Mesendoderm (in vitro differentiated cells): ENCODE data around the gene RFT1.

Source experiments
- DNase-seq: peaks from one replicate; pipeline ENCODE4 v3.0.0; 2013
- H2AK5ac ChIP-seq: 2 replicates; pipeline ENCODE4 v1.6.1; 2013; ENCODE audit warnings: low read length, inconsistent platforms
- H2BK120ac ChIP-seq: 2 replicates; pipeline ENCODE4 v1.6.1; 2013; ENCODE audit warnings: low read depth, mild to moderate bottlenecking, low read length, moderate library complexity, mixed read lengths
- H2BK15ac ChIP-seq: replicated peaks from 2 replicates; pipeline ENCODE4 v1.6.1; 2013; ENCODE audit warnings: low read depth, mild to moderate bottlenecking, moderate library complexity
- H2BK5ac ChIP-seq: 2 replicates; pipeline ENCODE4 v1.6.1; 2013; ENCODE audit warnings: low read length, inconsistent platforms
- H3K18ac ChIP-seq: 2 replicates; pipeline ENCODE4 v1.6.1; 2013; ENCODE audit warnings: mild to moderate bottlenecking, low read length, mixed read lengths
- H3K23ac ChIP-seq: one replicate; pipeline ENCODE4 v1.6.1; 2013; ENCODE audit warnings: low read length
- H3K27ac ChIP-seq: 2 replicates; pipeline ENCODE4 v1.5.1; 2013; ENCODE audit warnings: low read depth, mild to moderate bottlenecking, inconsistent platforms, low read length, moderate library complexity
- H3K27me3 ChIP-seq: 2 replicates; pipeline ENCODE4 v1.6.1; 2013; ENCODE audit warnings: low read length, control low read depth, mild to moderate bottlenecking, inconsistent platforms; ENCODE audit not compliant: insufficient read depth, poor library complexity
- H3K36me3 ChIP-seq: 2 replicates; pipeline ENCODE4 v1.6.1; 2013; ENCODE audit warnings: low read length, inconsistent platforms; ENCODE audit not compliant: control insufficient read depth, insufficient read depth
- H3K4ac ChIP-seq: one replicate; pipeline ENCODE4 v1.6.1; 2013; ENCODE audit warnings: low read depth, mild to moderate bottlenecking, low read length, moderate library complexity
- H3K4me1 ChIP-seq: 2 replicates; pipeline ENCODE4 v1.6.1; 2013; ENCODE audit warnings: low read depth, low read length, inconsistent platforms; ENCODE audit not compliant: control insufficient read depth
- H3K4me2 ChIP-seq: 2 replicates; pipeline ENCODE4 v1.6.1; 2013; ENCODE audit warnings: low read length
- H3K4me3 ChIP-seq: 2 replicates; pipeline ENCODE4 v1.5.1; 2013; ENCODE audit warnings: mild to moderate bottlenecking, low read length
- H3K56ac ChIP-seq: one replicate; pipeline ENCODE4 v1.6.1; 2013; ENCODE audit warnings: low read length
- H3K79me1 ChIP-seq: 2 replicates; pipeline ENCODE4 v1.6.1; 2013; ENCODE audit warnings: low read length, inconsistent platforms
- H3K79me2 ChIP-seq: 2 replicates; pipeline ENCODE4 v1.6.1; 2013; ENCODE audit warnings: mild to moderate bottlenecking, low read length; ENCODE audit not compliant: control insufficient read depth, insufficient read depth
- H3K9ac ChIP-seq: 2 replicates; pipeline ENCODE4 v1.6.1; 2013; ENCODE audit warnings: low read length, inconsistent platforms
- H4K5ac ChIP-seq: one replicate; pipeline ENCODE4 v1.6.1; 2013; ENCODE audit warnings: low read length
- H4K8ac ChIP-seq: one replicate; pipeline ENCODE4 v1.6.1; 2013; ENCODE audit warnings: low read depth, mild to moderate bottlenecking, control low read depth, low read length, moderate library complexity
- WGBS: extraction: QIAGEN DNeasy Blood & Tissue Kit; methylation state at CpG from one replicate; pipeline ENCODE4 v1.1.7; 2013; ENCODE audit warnings: low lambda C conversion rate, missing lambda C conversion rate; ENCODE audit not compliant: insufficient coverage; ENCODE audit errors: extremely low coverage; 5-methylcytosine and 5-hydroxymethylcytosine counted together

The RFT1 gene

DNA sequence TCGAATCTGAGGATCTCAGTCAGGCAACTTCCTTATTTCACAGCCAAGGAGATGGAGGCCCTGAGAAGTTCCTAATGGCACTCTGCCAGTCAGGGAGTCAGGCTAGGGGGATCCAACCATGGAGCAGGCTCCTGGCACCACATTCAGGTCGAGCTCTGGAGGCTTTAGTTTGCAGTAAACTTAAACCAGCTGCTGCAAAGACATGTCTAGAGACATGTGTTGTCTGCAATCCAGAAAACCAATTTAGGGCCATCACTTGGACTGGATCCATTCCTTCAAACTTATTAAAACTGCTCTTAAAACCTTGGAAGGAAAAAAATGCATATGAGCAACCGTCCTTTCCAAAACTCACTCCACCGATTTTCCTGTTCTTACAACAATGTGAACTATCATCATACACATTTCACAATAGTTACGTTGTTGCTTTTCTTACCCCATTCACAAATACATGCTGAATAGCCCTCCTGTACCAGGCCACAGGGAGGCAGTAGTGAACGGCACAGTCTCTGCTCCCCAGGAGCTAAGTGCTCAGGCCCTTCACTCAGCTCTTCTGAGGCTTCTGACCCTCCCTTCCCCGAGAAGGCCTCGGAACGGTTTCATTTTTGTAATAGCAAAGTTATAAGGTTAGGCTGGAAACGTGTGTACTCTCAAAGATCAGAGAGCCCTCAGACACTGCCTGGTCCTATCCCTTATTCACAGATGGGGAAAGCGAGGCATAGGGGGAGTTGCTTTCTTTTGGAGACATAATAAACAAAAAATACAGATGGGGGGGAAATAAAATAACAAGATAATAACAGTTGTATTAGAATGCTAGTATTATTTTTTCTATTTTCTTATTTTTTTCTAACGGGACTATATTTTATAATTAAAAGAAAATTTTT, 20.1 kb downstream of the RFT1 start:
- Histone ChIP-seq H3K79me1 (no peaks in the 10 kb centered on the region), H2BK120ac (no peak overlapping the region), H2BK15ac (no peak overlapping the region), H3K4me3 (no peak overlapping the region), H3K4ac (no peak overlapping the region), H3K79me2 (no peaks in the 10 kb centered on the region), H3K27me3 (no peaks in the 10 kb centered on the region), H3K56ac (no peak overlapping the region), H2BK5ac (no peak overlapping the region), H2AK5ac (no peak overlapping the region), H4K5ac (no peak overlapping the region), H3K9ac (no peak overlapping the region), H3K27ac (no peak overlapping the region), H4K8ac (no peak overlapping the region), H3K4me1 (no peaks in the 10 kb centered on the region), H3K18ac (no peak overlapping the region), H3K23ac (no peak overlapping the region), H3K36me3 (no peaks in the 10 kb centered on the region), H3K4me2 (no peak overlapping the region)
- no CpG with 5 or more reads among the region's 12 CpGs for WGBS
- DNase-seq, result peak; percentile 80

DNA sequence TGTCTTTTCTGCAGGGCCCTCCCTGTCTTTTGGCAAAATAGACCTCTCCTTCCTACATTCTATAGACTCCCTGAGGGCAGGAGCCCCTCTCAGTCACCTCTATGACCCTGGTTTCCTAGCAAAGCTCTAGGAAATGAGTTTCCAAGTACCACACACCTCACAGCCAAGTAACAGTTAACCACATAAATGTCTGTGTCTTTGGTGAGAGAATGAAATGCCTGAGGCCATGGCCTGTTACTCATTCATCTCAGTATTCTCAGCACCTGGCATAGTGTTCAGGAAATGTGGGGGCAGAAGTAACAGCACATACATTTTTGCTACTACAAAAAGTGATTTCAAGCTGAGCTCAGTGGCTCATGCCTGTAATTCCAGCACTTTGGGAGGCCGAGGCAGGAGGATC, 21.0 kb downstream of the RFT1 start:
- no peaks in the 10 kb centered on the region for H3K4me1 ChIP-seq
- no peak overlapping the region for H3K4ac ChIP-seq
- no peak overlapping the region for H3K4me3 ChIP-seq
- H2BK5ac ChIP-seq, result no peak overlapping the region
- no peaks in the 10 kb centered on the region for H3K79me1 ChIP-seq
- no peak overlapping the region for H3K27ac ChIP-seq
- H2BK15ac ChIP-seq, result no peak overlapping the region
- no peak overlapping the region for H3K18ac ChIP-seq
- H2BK120ac ChIP-seq, result no peak overlapping the region
- H3K23ac ChIP-seq, result no peak overlapping the region
- no peak overlapping the region for H3K4me2 ChIP-seq
- DNase-seq, result no peak
- H2AK5ac ChIP-seq, result no peak overlapping the region
- no peaks in the 10 kb centered on the region for H3K36me3 ChIP-seq
- no CpG with 5 or more reads among the region's 1 CpG for WGBS
- no peak overlapping the region for H3K56ac ChIP-seq
- H3K27me3 ChIP-seq, result no peaks in the 10 kb centered on the region
- H3K9ac ChIP-seq, result no peak overlapping the region
- H4K8ac ChIP-seq, result no peak overlapping the region
- H4K5ac ChIP-seq, result no peak overlapping the region
- no peaks in the 10 kb centered on the region for H3K79me2 ChIP-seq

DNA sequence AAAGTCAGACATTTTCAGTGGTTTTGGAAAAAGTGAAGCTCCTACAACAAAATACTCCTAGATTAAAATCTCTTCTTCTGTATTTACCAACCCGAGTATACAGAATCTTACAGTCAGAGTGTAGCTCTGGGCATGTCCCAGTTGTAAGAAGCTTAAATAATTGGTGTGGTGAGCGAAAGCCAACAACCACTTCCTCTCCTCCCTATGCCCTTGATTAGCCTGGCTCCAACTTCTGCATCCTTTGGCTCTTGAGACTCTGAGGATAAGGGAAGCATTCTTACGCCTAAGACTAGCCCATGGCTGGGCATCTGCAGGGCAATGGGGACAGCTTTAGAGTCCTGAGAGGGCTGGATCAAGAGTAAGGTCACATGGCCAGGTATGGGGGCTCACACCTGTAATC, 25.5 kb downstream of the RFT1 start:
- Histone ChIP-seq H2BK15ac (no peak overlapping the region), H3K36me3 (no peaks in the 10 kb centered on the region), H2BK5ac (no peak overlapping the region), H3K79me1 (no peaks in the 10 kb centered on the region), H3K23ac (no peak overlapping the region), H3K27ac (no peak overlapping the region), H3K4me1 (no peaks in the 10 kb centered on the region), H3K9ac (no peak overlapping the region), H4K5ac (no peak overlapping the region), H3K4me3 (no peak overlapping the region), H2AK5ac (no peak overlapping the region), H2BK120ac (no peak overlapping the region), H3K18ac (no peak overlapping the region), H3K79me2 (no peaks in the 10 kb centered on the region), H3K4ac (no peak overlapping the region), H3K4me2 (no peak overlapping the region), H3K56ac (no peak overlapping the region), H4K8ac (no peak overlapping the region), H3K27me3 (no peaks in the 10 kb centered on the region)
- DNase-seq, result no peak
- WGBS, result no CpG with 5 or more reads among the region's 3 CpGs

DNA sequence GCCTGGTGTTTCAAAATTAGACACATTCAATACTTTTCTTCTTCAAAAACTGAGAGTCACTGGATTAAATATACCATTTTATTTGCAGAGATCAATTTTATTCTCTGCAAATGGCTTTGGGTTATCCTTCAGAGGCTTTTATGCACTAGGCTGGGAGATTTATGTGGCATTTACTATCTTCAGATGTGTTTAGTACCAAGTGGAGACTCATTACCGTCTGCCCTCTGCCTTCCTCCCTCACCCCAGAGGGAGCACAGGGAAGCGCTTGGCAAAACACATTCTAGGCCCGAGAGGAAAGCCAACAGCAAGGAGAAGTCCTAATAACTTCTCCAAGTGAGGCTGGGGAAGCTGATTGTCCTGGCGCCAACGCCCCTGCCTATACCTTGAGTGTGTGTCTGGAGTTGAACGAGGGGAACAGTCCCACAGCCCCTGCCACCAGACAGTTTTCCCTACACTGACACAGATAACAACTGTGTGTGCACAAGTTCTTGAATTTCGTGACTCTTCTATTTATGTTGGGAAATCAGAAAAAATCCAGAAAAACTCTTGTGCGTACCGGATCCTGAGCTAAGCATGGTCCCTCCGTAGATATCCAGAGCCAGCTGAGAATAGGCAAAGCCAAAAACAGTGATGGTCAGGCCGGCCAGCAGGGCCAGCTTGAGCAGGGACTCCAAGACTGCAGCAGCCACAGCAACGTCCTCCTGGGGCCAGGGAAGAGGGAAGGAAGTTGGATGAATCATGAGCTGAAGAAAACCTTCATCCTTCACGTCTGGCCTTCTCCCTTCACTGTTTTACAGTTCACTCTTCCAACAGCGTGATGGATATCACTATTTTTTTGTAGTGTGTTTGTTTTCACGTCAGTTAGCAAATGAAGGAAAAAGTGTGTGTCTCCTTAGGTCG, 26.6 kb downstream of the RFT1 start:
- H2BK15ac ChIP-seq, result no peak overlapping the region
- DNase-seq, result no peak
- H3K4me1 ChIP-seq, result no peaks in the 10 kb centered on the region
- H3K23ac ChIP-seq, result no peak overlapping the region
- no peak overlapping the region for H3K56ac ChIP-seq
- no peaks in the 10 kb centered on the region for H3K79me2 ChIP-seq
- H3K79me1 ChIP-seq, result no peaks in the 10 kb centered on the region
- H3K36me3 ChIP-seq, result no peaks in the 10 kb centered on the region
- H2BK5ac ChIP-seq, result no peak overlapping the region
- no peak overlapping the region for H3K4ac ChIP-seq
- no peak overlapping the region for H3K4me2 ChIP-seq
- WGBS, result no CpG with 5 or more reads among the region's 16 CpGs
- H3K27me3 ChIP-seq, result no peaks in the 10 kb centered on the region
- H3K4me3 ChIP-seq, result no peak overlapping the region
- H3K27ac ChIP-seq, result no peak overlapping the region
- no peak overlapping the region for H2AK5ac ChIP-seq
- no peak overlapping the region for H3K9ac ChIP-seq
- no peak overlapping the region for H3K18ac ChIP-seq
- no peak overlapping the region for H2BK120ac ChIP-seq
- no peak overlapping the region for H4K5ac ChIP-seq
- H4K8ac ChIP-seq, result no peak overlapping the region

DNA sequence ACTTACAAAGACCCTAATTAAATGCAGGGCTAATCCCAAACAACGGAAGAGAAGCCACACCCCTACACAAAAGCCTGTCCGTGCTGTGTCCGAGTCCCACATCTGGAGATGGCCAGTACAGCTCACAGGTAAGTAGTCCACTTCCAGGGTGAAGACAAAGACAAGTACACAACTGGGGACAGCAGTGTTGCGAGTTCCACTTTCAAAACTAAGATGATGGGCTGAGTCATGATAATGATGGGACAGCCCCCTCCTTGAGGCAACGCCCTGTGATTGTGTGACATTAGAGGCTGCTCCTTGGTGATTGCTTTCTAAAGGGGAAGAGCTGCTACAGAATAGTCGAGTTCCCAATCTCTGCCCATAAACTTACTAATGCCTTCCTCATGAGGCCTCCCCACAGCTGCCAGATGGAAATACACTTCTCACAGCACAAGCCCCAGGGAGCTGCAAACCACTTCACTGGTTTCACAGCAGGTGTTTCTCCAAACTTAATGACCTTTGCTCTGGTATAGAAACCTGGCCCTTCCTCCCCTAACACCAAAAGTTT, 27.6 kb downstream of the RFT1 start:
- Histone ChIP-seq H2BK120ac (no peak overlapping the region), H3K23ac (no peak overlapping the region), H2BK5ac (no peak overlapping the region), H3K79me1 (no peaks in the 10 kb centered on the region), H3K9ac (no peak overlapping the region), H3K18ac (no peak overlapping the region), H2BK15ac (no peak overlapping the region), H3K4me1 (no peaks in the 10 kb centered on the region), H3K27me3 (no peaks in the 10 kb centered on the region), H3K79me2 (no peaks in the 10 kb centered on the region), H2AK5ac (no peak overlapping the region), H3K4ac (no peak overlapping the region), H3K4me3 (no peak overlapping the region), H3K27ac (no peak overlapping the region), H4K8ac (no peak overlapping the region), H3K36me3 (no peaks in the 10 kb centered on the region), H3K4me2 (no peak overlapping the region), H3K56ac (no peak overlapping the region), H4K5ac (no peak overlapping the region)
- WGBS, result no CpG with 5 or more reads among the region's 6 CpGs
- DNase-seq, result no peak
